Stomach (tissue), 4 donors: ENCODE data around the gene EFCAB9.

ENCODE experiments used
- EP300 ChIP-seq: sonication (generic); formaldehyde crosslinking; IDR thresholded peaks from one replicate; pipeline ENCODE4 v1.6.1; 2017; ENCODE audit warnings: antibody characterized with exemption
- TF ChIP-seq, protein P1 (sequence below), 7 experiments: fragments of 450-650 bp in 4 of 7; fragments of 200-600 bp in 3 of 7; sonication (generic) in 3 of 7; IDR thresholded peaks; one replicate each; pipeline ENCODE4 v1.5.1; 2016 to 2019; ENCODE audit warnings: antibody characterized with exemption in 7 of 7, control low read depth in 2 of 7, mild to moderate bottlenecking in 1 of 7

DNA sequence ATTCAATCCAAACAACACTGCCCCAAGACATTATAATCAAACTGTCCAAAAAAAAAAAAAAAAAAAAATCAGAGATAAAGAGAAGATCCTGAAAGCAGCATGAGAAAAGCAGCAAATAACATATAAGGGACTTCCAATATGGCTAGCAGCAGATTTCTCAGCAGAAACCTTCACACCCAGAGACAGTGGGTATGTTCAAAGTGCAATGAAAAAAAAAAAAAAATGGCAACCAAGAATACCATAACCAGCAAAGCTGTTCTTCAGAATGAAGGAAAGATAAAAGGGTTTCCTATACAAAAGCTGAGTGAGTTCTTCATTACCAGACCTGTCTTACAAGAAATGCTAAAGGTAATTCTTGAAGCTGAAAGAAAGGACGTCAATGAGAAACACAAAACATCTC, 57.4 kb downstream of the EFCAB9 start:
- TF ChIP-seq, protein P1, sequence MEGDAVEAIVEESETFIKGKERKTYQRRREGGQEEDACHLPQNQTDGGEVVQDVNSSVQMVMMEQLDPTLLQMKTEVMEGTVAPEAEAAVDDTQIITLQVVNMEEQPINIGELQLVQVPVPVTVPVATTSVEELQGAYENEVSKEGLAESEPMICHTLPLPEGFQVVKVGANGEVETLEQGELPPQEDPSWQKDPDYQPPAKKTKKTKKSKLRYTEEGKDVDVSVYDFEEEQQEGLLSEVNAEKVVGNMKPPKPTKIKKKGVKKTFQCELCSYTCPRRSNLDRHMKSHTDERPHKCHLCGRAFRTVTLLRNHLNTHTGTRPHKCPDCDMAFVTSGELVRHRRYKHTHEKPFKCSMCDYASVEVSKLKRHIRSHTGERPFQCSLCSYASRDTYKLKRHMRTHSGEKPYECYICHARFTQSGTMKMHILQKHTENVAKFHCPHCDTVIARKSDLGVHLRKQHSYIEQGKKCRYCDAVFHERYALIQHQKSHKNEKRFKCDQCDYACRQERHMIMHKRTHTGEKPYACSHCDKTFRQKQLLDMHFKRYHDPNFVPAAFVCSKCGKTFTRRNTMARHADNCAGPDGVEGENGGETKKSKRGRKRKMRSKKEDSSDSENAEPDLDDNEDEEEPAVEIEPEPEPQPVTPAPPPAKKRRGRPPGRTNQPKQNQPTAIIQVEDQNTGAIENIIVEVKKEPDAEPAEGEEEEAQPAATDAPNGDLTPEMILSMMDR (IDR thresholded peaks at IDR 0.05), result no peak
- no peak for TF ChIP-seq EP300
